ENCODE results near the gene MT1E.

DNA sequence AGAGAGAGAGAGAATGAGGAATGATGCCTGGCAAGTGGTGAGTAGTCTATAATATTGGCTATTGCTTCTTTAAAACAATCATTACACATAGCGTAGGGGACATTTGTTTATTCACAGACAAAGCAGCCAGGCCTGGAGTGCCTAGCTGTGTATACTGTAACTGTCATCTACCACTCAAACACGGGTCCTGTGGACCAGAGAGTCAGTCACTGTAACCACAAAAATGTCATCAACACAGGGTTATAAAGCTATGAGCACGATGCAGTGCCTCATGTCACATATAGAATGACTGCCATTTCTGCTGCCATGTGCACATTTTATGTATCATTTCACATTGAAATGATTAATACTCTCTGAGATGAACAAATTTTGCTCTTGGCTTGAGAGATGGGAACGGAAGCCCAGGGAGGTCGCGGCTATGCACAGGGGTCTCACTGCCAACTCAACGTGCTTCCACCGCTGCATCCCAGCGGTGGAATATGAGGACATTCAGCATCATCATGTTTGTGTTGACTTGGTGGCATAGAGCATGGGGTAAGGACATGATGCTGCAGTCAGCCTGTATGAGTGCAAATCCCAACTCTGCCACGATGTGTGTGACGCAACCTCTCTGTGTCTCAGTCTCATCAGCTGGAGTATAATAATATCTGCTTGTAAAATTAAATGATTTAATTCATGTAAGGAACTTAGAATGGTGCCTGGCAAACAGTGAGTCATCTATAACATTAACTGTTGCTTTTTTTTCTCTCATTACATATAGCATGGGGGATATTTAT lies 47.4 kb downstream of the MT1E start:
- no peak for TF ChIP-seq POLR2A (IDR thresholded peaks at IDR 0.05)
- TF ChIP-seq, protein P1, sequence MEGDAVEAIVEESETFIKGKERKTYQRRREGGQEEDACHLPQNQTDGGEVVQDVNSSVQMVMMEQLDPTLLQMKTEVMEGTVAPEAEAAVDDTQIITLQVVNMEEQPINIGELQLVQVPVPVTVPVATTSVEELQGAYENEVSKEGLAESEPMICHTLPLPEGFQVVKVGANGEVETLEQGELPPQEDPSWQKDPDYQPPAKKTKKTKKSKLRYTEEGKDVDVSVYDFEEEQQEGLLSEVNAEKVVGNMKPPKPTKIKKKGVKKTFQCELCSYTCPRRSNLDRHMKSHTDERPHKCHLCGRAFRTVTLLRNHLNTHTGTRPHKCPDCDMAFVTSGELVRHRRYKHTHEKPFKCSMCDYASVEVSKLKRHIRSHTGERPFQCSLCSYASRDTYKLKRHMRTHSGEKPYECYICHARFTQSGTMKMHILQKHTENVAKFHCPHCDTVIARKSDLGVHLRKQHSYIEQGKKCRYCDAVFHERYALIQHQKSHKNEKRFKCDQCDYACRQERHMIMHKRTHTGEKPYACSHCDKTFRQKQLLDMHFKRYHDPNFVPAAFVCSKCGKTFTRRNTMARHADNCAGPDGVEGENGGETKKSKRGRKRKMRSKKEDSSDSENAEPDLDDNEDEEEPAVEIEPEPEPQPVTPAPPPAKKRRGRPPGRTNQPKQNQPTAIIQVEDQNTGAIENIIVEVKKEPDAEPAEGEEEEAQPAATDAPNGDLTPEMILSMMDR (IDR thresholded peaks at IDR 0.05) = no peak

Data from adrenal gland (tissue), 5 donors.